Measurements from ENCODE around the gene P2RX2. TPM values are rescaled to one million over a fixed set of nuclear protein-coding genes. Genes with fewer than 3 reads are reported as not detected.

Gene P2RX2
- total and polyA plus RNA-seq, 2 donors (not counting 1 experiment from before 2014, with no cell fraction given), result not detected

DNA sequence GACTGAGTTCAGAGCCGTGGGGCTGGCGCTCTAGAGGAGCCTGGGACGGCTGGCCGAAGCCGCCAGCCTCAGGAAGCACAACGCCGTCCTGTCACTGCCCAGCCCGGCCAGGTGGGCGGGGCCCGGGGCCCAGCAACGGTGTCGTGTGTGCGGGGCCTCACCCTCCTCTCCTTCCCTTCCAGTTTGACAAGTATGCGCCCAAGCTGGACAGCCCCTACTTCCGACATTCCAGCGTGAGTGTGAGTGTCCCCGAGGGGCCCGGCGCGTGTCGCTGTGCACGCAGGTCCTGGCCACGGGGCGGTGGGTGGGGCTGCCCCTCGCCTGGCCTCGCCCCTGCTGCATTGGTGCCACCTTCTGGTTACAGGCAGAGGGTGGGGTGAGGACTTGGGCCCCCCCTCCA, 46.5 kb upstream of the P2RX2 start:
- H3K9ac ChIP-seq (ENCODE audit: insufficient read depth, low read length), result no peak overlapping the region
- no peaks in the 10 kb centered on the region for H3K4me1 ChIP-seq (ENCODE audit: control insufficient read depth, extremely low read depth, insufficient read depth, low read length)
- peaks cover 3% of the 10 kb centered on the region for H3K36me3 ChIP-seq (ENCODE audit: control insufficient read depth, insufficient read depth, low read length)

DNA sequence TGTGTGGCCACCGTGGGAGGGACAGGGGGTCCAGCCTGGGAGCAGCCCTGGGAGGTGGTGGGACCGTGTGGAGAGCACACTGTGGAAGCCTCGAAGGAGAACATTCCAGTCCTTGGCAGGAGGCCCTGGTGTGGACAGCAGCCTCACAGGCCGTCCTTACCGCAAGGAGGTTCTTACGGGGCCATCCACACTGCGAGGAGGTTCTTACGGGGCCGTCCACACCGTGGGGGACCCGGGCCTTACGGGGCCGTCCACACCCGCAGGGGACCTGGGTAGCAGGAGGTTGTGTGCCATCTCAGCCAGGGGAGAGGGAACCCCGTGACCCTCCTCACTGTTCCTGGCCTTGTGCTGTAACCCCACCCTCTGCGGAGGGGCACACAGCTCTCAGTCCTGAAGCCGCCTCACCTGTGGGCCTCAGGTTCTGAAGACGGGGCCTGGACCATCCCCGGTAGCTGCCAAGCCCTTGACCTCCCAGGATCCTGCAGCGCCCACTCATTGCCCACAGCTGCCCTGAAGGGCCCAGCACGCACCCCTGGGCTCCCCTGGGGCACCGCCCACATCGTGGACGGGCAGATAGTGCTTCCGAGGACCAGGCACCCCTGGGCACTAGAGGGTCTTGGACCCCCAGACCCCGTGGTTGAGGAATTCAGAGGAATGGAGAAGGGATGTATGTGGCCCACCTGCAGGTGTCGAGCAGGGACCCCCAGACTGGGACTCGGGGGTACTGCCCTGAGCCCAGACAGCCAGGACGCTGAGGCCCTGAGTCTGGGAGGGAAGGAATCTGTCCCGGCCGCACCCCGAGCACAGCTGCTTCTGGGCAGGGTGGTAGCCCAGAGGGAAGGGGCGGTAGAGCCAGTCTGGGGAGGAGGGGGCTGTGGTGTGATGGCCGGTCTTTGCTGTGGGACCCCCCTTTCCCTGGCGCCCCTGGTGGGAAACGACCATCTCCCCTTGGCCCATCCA, 45.5 kb upstream of the P2RX2 start:
- no peak overlapping the region for H3K4me2 ChIP-seq (ENCODE audit: extremely low read depth, insufficient read depth, low read length)
- H3K9me3 ChIP-seq (ENCODE audit: control insufficient read depth, insufficient read depth, low read depth, low read length), result no peaks in the 10 kb centered on the region
- no peaks in the 10 kb centered on the region for H4K20me1 ChIP-seq (ENCODE audit: control insufficient read depth, extremely low read depth, insufficient read depth, low read length)
- peaks cover 6% of the 10 kb centered on the region for H3K36me3 ChIP-seq (ENCODE audit: control insufficient read depth, insufficient read depth, low read length)
- H3K4me1 ChIP-seq (ENCODE audit: control insufficient read depth, extremely low read depth, insufficient read depth, low read length), result no peaks in the 10 kb centered on the region
- no peak overlapping the region for H3K9ac ChIP-seq (ENCODE audit: insufficient read depth, low read length)
- H3K27me3 ChIP-seq (ENCODE audit: control insufficient read depth, insufficient read depth, low read length), result no peaks in the 10 kb centered on the region
- TF ChIP-seq EZH2 (IDR thresholded peaks at IDR 0.05; ENCODE audit: low read length, missing control alignments), result no peak
- TF ChIP-seq, protein P1, sequence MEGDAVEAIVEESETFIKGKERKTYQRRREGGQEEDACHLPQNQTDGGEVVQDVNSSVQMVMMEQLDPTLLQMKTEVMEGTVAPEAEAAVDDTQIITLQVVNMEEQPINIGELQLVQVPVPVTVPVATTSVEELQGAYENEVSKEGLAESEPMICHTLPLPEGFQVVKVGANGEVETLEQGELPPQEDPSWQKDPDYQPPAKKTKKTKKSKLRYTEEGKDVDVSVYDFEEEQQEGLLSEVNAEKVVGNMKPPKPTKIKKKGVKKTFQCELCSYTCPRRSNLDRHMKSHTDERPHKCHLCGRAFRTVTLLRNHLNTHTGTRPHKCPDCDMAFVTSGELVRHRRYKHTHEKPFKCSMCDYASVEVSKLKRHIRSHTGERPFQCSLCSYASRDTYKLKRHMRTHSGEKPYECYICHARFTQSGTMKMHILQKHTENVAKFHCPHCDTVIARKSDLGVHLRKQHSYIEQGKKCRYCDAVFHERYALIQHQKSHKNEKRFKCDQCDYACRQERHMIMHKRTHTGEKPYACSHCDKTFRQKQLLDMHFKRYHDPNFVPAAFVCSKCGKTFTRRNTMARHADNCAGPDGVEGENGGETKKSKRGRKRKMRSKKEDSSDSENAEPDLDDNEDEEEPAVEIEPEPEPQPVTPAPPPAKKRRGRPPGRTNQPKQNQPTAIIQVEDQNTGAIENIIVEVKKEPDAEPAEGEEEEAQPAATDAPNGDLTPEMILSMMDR (conservative IDR thresholded peaks at IDR 0.05 in 1 of 2, IDR thresholded peaks at IDR 0.05 in 1 of 2; ENCODE audit: low read depth in 1 of 2, low read length in 2 of 2), result no peak
- H3K79me2 ChIP-seq (ENCODE audit: control insufficient read depth, insufficient read depth, low read length), result no peaks in the 10 kb centered on the region
- no peak for DNase-seq (ENCODE audit: low read depth in 2 of 2)
- H3K4me3 ChIP-seq (replicated peaks in 1 of 4; ENCODE audit: control extremely low read depth in 1 of 4, insufficient read depth in 1 of 4, low read depth in 3 of 4, low read length in 4 of 4), result no peak overlapping the region
- no peak overlapping the region for H3K27ac ChIP-seq (ENCODE audit: insufficient read depth, low read length)
- no peak overlapping the region for H2AFZ ChIP-seq (ENCODE audit: low read length)

More for the DNA sequence above, 46.5 kb upstream of the P2RX2 start:
- no peak overlapping the region for H3K27ac ChIP-seq (ENCODE audit: insufficient read depth, low read length)
- no peak overlapping the region for H3K4me2 ChIP-seq (ENCODE audit: extremely low read depth, insufficient read depth, low read length)
- no peaks in the 10 kb centered on the region for H3K79me2 ChIP-seq (ENCODE audit: control insufficient read depth, insufficient read depth, low read length)
- H3K9me3 ChIP-seq (ENCODE audit: control insufficient read depth, insufficient read depth, low read depth, low read length), result no peaks in the 10 kb centered on the region
- TF ChIP-seq, protein P1 (conservative IDR thresholded peaks at IDR 0.05 in 1 of 2, IDR thresholded peaks at IDR 0.05 in 1 of 2; ENCODE audit: low read depth in 1 of 2, low read length in 2 of 2), result no peak
- no peak for TF ChIP-seq EZH2 (IDR thresholded peaks at IDR 0.05; ENCODE audit: low read length, missing control alignments)
- H2AFZ ChIP-seq (ENCODE audit: low read length), result no peak overlapping the region
- H3K27me3 ChIP-seq (ENCODE audit: control insufficient read depth, insufficient read depth, low read length), result no peaks in the 10 kb centered on the region
- H4K20me1 ChIP-seq (ENCODE audit: control insufficient read depth, extremely low read depth, insufficient read depth, low read length), result no peaks in the 10 kb centered on the region
- H3K4me3 ChIP-seq (replicated peaks in 1 of 4; ENCODE audit: control extremely low read depth in 1 of 4, insufficient read depth in 1 of 4, low read depth in 3 of 4, low read length in 4 of 4), result no peak overlapping the region
- DNase-seq (ENCODE audit: low read depth in 2 of 2), result no peak

DNA sequence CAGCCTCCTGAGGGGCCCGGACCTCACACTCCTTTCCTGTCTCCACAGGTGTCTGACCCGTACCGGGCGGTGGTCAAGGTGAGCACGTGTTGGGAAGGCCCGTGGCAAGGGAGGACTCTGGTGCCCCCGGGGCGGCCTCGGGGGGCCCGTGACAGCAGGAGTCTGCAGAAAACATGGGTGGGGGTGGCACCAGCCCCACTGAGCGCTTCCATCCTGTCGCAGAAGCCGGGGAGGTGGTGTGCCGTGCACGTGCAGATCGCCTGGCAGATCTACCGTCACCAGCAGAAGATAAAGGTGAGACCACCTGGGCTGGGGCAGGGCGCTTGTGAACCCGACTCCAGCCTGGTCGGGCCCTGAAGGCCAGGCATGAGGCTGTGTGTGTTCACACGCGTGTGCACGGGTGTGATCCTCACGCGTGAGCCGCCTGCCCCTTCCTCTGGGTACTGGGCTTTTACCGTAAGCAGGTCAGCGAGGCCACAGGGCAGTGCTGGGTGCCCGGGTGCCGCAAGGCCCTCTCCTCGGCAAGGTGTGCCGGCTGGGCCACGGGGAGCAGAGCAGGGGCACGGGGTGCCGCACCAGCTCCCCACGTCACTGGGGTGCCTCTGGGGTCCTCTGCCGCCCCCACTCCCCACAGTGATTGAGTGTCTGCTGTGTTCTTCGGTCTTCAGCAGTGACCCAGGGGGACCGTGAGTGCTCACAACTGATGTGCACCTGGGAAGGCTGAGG, 44.1 kb upstream of the P2RX2 start:
- Histone ChIP-seq H3K9ac (ENCODE audit: insufficient read depth, low read length) (no peak overlapping the region), H3K27ac (ENCODE audit: insufficient read depth, low read length) (no peak overlapping the region), H3K9me3 (ENCODE audit: control insufficient read depth, insufficient read depth, low read depth, low read length) (no peaks in the 10 kb centered on the region), H3K27me3 (ENCODE audit: control insufficient read depth, insufficient read depth, low read length) (no peaks in the 10 kb centered on the region), H3K36me3 (ENCODE audit: control insufficient read depth, insufficient read depth, low read length) (peaks cover 6% of the 10 kb centered on the region), H3K4me3 (replicated peaks in 1 of 4; ENCODE audit: control extremely low read depth in 1 of 4, insufficient read depth in 1 of 4, low read depth in 3 of 4, low read length in 4 of 4) (no peak overlapping the region), H3K79me2 (ENCODE audit: control insufficient read depth, insufficient read depth, low read length) (no peaks in the 10 kb centered on the region), H3K4me1 (ENCODE audit: control insufficient read depth, extremely low read depth, insufficient read depth, low read length) (no peaks in the 10 kb centered on the region), H3K4me2 (ENCODE audit: extremely low read depth, insufficient read depth, low read length) (no peak overlapping the region), H4K20me1 (ENCODE audit: control insufficient read depth, extremely low read depth, insufficient read depth, low read length) (no peaks in the 10 kb centered on the region), H2AFZ (ENCODE audit: low read length) (no peak overlapping the region)
- no peak for TF ChIP-seq EZH2 (IDR thresholded peaks at IDR 0.05; ENCODE audit: low read length, missing control alignments)
- TF ChIP-seq, protein P1 (conservative IDR thresholded peaks at IDR 0.05 in 1 of 2, IDR thresholded peaks at IDR 0.05 in 1 of 2; ENCODE audit: low read depth in 1 of 2, low read length in 2 of 2), result no peak
- no peak for DNase-seq (ENCODE audit: low read depth in 2 of 2)

Measured in fibroblast of lung (primary cell).